MV-4-11 (cell line): ENCODE data around the gene KIAA0408.
A peak's percentile ranks its signal among the peaks of the same experiment; 100 is the strongest.
"Not testable (repeated sequence)": the region's sequence is repeated elsewhere in the genome, so short reads cannot be mapped to it uniquely, and the experiment has no call there.

Experiments
- DNase-seq: peaks from one replicate; lab custom pipeline; 2025; lab: John Stamatoyannopoulos, UW

Gene KIAA0408

DNA sequence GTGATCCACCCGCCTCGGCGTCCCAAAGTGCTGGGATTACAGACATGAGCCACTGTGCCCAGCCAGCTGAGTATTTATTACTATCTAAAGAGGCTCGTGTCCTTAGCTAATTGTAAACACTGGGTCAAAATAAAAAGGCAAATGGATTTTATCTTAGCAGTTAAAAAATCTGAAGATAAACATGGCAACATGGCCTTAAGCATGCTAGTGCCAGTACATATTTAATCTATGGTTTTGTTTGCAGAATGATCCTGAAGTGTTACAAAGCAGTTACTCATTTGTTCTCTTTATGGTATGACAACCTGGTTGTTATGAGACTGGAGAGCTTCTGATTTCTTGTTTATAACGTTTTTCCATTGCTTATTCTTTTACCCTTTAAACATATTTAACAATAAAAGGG is 3.9 kb upstream of the KIAA0408 start:
- no peak for DNase-seq

DNA sequence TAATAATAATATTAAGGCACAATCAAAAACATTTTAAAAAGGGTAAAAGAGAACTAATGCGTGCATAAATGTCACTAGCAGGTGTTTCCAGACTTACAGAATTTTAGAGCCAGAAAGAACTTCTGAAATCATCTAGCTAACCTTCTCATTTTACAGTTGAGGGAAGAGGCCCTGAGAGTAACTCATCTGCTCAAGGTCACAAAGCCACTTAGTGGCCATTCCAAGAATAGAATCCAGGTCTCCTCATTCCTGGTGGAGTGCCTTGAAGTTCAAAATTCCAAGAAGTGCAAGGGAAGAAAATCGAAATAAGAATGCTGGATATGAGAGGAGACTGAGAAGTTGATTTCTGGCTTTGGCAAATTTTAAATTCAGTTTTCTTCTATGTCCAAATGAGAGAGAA is 3.2 kb upstream of the KIAA0408 start:
- DNase-seq, result no peak

DNA sequence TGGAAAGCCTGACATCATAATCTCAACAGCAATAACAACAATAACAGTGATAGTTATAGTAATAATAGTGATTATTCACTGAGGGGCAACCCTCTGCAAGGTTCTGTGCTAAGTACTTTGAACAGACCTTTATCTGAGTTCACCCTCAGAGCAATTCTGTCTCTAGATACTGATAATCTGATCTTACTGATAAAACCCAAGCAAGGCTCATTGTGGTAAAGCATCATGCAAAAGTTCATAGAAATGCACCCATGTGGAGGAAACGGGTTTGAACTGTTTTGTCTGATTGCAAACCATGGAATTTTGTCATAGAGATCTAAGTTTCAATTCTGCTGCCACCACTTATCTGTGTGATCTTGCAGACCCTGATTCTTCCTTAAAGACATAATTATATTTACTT is 1.3 kb upstream of the KIAA0408 start:
- DNase-seq, result peak; percentile 22

DNA sequence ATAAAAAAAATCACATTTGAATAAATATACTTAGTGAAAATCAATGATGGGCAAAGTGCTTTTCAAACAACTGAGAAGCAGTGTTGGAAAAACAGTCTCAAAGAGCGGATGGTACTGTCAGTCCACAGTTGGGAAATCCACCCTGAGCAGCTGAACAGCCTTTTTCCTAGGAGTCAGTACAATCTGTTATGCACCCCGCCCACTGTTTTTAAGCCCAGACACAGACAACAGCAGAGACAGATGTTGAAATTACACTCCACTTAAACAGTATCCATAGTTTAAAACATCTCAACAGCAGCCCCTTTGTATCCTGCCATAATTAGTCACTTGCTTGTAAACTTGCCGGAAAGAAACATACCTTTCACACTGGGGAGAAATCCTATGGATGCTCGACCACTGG is 372 bp downstream of the KIAA0408 start:
- peak; percentile 28 for DNase-seq

DNA sequence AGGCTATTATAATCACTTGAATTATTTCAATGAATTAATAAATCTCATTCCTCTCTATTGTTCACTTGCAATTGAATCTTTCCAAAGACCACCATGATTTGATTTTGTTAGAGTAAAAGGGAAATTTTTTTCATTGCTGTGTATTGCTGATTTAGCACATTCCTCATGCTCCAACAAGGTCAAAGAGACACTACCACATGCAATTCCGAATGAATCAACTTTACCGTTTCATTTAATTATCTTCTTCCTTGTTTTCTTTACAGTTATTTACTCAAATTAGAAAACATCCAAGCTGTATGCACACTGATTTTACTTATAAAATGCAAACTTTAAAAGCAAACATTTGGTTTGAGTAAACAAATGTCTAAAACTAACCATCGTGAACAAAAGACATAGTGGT is 967 bp downstream of the KIAA0408 start:
- no peak for DNase-seq

DNA sequence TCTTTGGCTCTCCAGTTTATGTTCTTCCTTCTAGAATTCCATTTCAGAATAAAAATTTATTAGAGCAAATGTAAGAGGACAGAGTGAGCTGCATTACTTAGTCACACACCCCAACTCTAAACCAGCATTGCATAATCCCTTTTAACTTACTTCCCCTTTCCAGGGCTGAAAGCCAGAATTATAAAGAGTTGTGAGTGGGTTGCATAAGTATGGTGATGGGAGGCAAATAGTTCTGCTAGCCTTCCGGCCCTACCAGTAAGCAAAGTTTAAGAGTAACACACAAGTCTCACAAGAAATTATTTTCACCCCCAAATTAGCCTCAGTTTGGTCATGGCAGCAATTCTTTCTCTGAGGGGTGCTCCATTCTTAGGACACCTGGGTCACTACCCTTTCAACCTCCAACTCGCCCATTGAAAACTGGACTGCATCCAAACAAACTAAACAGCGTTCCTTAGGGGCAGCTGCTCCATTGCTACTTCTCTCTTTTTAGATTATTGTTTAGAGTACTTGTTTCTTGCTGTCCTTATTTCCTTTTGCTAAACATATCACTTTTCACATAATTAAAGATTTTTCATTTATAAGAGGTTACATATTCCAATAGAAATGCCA is 1.6 kb downstream of the KIAA0408 start:
- DNase-seq, result peak; percentile 97

DNA sequence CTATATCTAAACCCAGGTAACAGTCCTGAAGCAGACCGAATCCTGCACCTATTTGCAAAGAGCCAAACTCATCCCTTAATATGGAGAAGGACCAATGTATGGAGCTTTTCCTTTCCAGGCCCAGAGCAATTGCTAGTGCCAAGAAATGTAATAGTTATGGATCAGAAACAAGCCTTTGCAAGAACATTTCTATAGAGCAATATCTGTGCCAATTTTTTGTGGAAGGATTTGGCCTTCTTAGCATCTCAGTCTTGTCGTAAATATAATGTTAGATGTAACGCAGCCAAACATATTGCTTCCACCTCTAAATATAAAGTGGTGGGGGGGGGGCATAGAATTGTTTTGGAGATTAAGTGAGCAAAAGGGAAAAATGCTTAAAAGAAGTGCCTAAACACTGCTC is 2.7 kb downstream of the KIAA0408 start:
- no peak for DNase-seq

DNA sequence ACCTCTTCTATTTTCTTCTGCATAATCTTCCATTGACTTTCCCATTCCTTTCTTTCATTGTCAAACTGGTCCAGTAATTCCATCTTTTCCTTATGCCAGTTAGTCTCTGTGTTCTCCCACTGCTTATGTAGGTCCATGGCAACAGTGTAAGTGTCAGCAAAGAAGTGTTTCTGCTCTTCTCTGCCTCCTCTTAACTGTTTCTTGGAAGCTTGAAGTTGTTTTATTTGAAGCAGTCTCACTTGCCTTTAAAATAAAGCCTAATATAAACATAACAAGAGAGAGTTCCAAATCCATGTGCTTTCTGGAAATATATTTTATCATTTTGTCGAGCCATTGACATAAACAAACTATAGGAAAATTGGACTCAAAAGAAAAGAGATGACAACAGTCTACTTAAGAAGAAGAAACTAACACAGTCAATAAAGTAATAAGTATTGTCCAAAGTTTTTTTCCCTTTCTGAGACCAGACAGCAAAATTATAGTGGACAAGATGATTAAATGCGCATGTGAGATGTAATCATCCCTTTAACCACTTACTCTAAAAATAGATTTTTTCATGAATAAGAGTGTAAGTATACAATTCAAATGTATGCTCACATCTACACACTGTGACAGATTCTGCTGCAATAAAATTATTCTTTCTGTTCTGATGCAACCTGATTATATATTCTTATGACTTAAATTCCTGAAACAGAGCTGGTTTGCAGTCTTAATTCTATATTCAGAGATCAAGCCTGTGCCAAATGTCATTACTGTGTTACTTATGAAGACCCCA is 5.2 kb downstream of the KIAA0408 start:
- DNase-seq, result no peak

DNA sequence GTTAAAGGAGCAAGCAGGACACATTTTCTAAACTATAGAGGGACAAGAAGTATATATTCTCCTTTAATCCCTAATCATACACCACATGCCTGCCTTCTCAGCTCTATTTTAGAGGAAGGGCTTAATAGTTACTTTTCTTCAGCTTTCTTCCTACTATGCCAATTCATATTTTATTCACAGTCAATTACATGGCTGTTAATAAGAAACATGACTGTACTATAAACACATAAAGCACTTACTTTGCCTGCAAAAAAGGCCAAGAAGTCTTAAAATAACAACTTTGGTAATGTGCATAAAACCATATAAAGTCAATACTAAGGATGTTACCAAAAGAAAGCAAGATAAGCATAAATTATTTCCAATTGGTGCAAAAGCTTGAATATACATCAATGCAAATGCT is 6.4 kb downstream of the KIAA0408 start:
- DNase-seq, result no peak

DNA sequence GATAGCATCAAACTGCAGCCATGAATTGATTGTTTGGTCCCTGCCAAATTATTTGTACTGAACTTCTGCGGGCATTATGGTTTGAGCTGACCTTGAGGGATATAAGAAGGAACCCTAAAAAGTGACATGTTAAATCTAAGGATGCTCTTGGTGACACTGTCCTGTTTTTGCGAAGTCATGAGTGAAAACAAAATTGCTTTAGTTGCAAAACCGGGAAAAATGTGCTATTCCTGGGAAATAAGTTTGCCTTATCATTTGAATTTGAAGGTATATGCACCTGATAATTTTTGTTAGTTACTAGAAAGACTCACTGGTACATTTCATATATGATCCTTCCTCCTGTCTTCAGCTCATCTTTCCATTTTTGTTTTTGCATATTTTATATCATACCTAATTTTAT is 7.8 kb downstream of the KIAA0408 start:
- DNase-seq, result no peak

DNA sequence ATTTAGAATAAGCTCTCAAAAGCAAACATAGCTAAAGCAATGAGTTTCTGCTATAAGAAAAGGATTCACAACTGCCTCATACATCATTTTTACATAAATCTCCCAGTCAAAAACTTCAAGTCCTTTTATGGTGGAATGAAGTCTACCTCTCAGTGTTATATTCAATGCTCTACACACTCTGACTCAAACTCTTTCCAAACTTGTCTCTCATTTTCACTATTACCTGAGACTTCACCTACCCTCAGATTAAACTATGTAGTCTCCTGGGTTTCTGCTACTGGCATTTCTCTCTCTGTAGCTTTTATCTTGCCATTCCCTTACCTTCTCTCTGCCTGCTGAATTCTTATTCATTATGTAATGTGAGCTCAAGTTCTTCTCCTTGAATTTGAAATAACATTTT is 11.4 kb downstream of the KIAA0408 start:
- no peak for DNase-seq

DNA sequence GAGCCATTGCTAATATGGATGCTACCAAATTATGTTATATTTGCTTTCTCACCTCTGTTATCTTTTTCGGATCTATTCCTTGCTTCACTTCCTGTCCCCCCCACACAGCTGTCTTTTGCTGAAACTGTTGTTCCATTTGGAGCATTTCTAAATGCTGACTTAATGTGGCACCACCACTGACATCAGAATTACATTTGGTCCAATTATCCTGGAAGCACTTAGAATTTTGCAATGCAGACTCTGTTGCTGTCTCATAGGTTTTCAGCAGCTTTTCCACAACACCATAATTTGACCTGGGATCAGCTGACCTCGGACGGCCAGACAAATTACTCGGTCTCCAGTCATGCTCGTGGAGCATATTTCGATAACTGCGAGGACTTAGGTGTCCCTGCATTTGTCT is 12.8 kb downstream of the KIAA0408 start:
- DNase-seq, result no peak

DNA sequence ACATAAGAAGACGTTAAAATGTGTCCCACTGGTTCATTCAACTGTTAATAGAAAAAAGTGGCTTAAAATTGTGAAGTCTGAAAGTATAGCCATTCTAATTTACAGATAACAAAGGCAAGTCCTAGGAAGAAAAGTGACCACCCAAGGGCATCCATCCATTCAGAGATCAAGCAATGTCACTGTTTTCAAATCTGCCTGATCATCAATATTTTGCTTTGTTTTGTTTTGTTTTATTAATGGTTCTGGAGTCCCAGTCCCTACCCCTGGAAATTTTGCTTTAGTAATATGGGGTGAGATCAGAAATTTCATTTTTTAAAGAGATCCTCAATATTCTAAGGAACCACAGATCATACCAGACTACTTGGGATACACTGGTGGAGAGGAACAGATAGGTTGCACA is 17.3 kb downstream of the KIAA0408 start:
- DNase-seq, result no peak

DNA sequence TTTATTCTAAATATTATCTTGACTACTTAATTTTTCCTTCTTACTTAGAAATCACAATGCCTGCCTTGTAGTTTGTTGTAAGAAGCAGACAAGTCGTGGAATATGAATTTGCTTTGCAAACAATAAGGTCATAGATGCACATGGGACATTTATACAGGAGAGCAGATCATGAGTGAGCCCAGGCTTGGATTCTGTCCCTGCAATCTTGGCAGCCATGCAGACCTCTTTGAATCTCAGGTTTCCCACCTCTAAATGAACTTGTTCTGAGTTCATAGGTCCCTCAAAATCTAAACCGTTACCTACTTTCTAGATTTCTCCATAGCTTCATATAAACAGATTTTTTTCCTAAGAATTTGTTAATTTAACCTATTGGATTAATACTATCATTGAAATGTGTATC is 19.5 kb downstream of the KIAA0408 start:
- no peak for DNase-seq

DNA sequence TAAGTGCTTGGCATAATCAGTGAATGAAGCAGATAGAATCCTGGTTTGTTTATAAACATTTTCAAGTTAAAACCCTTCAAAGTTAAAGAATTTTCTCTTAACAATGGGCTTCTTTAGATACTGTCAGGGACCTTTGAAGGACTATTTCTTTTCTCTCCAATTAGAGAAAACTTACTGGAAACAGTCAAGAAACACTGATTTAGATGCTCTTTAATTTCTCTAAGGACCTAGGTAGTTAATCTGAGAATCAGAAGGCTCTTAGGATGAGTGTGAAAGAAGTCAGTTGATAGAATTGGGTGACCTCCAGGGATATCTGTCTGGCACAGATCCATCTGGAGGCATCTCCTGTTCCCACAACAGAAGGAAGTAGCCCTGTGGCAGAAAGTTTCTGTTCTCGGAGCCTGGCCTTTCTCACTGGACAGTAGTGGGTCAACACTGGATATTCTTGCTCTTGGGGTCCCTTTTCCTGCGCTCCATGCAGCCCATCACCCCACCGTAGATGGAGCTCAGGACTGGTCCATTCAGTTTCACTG is 22.5 kb downstream of the KIAA0408 start:
- DNase-seq, result no peak

DNA sequence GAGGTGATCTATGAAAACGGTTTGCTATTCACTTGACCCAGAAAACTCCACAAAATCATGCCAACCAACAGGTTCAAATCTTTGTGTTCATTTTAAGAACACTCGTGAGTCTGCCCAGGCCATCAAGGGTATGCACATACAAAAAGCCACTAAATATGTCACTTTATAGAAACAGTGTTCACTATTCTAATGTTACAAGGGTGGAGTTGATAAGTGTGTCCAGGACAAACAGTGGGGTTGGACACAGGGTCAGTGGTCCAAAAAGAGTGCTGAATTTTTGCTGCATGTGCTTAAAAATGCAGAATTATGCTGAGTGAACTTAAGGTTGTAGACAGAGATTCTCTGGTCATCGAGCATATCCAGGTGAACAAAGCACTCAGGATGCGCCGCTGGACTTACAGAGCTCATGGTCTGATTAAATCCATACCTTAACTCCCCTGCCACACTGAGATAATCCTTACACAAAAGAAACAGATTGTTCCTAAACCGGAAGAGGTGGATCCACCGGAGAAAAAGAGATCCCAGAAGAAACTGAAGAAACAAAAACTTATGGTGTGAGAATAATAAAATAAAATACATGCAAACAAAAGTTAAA is 23.5 kb downstream of the KIAA0408 start:
- no peak for DNase-seq

DNA sequence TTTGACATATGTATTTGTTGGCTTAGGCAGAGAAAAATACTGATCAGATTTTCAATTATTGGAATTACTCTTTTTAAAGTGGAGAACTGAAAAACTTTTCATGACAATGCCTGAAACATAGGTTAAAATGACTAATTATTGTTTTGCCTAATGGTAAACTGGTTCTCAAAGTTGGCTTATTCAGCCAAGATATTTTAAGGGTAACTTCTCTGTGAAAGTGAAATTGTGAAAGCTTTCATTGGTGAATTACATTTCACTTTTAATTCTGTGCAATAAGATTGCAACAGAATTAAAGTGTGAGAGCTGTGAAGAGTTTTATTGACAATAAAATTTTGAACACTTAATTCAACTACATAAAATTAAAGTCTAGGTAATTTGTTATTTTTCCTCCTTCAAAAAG is 24.5 kb downstream of the KIAA0408 start:
- DNase-seq, result peak; percentile 20

DNA sequence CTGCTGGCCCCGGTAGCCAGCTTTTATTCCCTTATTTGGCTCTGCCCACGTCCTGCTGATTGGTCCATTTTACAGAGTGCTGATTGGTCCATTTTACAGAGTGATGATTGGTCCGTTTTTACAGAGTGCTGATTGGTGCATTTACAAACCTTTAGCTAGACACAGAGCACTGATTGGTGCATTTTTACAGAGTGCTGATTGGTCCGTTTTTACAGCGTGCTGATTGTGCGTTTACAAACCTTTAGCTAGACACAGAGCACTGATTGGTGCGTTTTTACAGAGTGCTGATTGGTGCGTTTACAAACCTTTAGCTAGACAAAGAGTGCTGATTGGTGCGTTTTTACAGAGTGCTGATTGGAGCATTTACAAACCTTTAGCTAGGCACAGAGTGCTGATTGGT is 30.6 kb downstream of the KIAA0408 start:
- not testable (repeated sequence) for DNase-seq

DNA sequence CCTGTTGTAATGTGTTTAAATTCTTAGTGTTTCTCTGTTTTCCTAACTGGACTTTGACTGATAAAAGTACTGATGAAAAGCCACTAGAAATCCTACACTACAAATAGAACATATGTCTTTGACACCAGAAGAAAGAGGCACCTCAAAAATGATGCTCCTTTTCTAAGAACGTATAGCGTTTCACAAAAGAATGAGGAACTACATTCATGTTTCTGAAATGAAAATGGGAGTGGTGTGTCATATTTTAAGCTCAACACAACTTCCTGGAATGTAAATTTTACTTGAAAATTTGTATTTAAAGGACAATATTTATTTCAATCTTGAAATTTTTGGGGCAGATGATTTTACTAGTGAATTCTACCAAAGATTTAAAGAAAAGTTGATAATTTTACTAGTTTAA is 35.3 kb downstream of the KIAA0408 start:
- DNase-seq, result peak; percentile 82

DNA sequence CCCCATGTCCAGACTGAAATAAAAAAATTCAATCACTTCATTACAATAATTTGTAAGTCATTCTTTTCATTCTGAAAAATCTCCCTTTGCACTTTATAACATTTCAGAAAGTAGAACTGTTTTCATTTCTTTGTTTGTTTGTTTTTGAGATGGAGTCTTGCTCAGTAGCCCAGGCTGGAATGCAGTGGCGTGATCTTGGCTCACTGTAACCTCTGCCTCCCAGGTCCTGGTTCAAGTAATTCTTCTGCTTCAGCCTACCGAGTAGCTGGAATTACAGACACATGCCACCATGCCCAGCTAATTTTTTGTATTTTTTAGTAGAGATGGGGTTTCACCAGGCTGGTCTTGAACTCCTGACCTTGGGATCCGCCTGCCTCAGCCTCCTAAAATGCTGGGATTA is 38.0 kb downstream of the KIAA0408 start:
- not testable (repeated sequence) for DNase-seq

DNA sequence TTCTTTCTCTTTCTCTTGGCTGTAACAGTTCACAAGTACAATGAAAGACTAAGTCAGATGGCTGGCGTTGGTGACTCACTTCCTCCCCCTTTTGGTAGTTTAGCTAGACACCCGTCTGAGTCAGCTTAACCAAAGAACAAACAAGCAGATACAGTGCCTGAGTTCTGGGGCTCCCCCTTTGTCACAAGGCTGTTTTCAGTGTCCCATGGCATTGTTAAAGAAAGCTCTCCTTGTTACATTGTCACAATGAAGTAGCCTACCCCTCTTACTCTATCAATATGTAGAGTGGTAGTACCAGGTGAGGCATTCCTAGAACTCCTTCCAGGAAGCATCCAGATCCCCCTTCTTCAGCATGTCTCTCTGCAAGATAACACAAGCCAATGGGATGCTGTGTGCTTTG is 38.6 kb downstream of the KIAA0408 start:
- peak; percentile 90 for DNase-seq

DNA sequence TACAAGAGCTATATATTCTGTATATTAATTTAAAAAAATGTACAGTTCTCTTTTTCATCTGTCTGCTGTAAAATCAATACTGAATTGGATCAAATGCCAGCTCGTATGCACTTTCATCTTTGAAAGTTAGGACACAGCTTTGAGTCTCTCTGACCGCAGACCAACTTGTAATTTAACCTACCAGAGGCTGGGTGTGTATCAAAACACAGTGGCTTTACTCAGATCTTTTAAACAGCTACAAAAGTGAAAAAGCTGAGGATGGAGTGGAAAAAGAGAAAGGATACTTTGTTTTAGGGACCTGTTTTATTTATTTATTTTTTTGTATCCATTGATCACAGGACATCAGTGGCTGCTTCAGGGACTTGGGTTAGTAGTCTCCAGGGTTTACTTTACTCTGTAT is 44.1 kb downstream of the KIAA0408 start:
- DNase-seq, result no peak

DNA sequence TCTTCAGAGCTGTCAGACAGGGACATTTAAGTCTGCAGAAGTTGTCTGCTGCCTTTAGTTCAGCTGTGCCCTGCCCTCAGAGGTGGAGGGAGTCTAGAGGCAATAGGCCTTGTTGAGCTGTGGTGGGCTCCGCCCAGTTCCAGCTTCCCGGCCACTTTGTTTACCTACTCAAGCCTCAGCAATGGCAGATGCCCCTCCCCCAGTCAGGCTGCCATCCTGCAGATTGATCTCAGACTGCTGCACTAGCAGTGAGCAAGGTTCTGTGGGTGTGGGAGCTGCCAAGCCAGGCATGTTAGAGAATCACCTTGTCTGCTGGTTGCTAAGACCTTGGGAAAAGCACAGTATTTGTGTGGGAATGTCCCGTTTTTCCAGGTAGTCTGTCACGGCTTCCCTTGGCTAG is 46.1 kb downstream of the KIAA0408 start:
- not testable (repeated sequence) for DNase-seq
